ENCODE results near the gene TMED1. TPM values are rescaled to one million over a fixed set of nuclear protein-coding genes. Genes with fewer than 3 reads are reported as not detected.

The TMED1 gene
- total RNA-seq, 4 donors from 2014 or later, result 8.9 to 26.2 (median 20.4) TPM

DNA sequence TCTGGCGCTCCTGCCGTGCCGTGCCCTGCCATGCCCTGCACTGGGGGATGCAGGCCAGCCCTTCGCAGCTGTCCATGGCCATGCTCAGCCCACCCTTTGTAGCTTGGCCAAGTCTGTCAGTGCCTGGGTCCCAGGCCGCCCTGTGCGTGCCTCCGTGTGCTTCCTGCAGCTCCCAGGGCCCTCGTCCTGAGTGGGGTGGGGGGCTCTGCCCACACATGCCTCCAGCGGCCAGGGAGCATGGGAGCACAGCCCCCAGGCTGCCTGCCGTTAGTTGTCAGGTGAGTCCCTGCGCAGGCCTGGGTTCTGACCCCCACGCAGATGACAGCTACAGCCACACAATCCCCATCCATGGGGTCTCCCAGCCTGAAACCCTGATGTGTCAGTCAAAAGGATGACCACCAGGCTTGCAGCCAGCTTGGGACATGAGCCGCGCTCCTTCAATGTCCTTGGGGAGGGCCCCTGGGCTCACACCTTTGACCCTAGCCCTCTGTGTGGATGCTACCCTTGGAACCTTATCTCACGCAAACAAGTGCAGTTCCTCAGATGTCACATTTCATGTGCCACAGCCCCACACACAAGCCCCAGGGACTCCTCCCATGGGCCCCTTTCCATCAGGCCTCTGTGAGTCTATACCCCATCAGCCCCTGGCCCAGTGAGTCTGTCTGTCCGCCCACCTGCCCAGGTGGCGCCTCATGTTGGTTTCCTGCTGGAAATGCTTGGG, 24.5 kb downstream of the TMED1 start:
- TF ChIP-seq, protein P1, sequence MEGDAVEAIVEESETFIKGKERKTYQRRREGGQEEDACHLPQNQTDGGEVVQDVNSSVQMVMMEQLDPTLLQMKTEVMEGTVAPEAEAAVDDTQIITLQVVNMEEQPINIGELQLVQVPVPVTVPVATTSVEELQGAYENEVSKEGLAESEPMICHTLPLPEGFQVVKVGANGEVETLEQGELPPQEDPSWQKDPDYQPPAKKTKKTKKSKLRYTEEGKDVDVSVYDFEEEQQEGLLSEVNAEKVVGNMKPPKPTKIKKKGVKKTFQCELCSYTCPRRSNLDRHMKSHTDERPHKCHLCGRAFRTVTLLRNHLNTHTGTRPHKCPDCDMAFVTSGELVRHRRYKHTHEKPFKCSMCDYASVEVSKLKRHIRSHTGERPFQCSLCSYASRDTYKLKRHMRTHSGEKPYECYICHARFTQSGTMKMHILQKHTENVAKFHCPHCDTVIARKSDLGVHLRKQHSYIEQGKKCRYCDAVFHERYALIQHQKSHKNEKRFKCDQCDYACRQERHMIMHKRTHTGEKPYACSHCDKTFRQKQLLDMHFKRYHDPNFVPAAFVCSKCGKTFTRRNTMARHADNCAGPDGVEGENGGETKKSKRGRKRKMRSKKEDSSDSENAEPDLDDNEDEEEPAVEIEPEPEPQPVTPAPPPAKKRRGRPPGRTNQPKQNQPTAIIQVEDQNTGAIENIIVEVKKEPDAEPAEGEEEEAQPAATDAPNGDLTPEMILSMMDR (IDR thresholded peaks at IDR 0.05), result no peak
- TF ChIP-seq EP300 (IDR thresholded peaks at IDR 0.05) (no peak), POLR2AphosphoS5 (IDR thresholded peaks at IDR 0.05) (no peak), POLR2A (IDR thresholded peaks at IDR 0.05) (no peak)

DNA sequence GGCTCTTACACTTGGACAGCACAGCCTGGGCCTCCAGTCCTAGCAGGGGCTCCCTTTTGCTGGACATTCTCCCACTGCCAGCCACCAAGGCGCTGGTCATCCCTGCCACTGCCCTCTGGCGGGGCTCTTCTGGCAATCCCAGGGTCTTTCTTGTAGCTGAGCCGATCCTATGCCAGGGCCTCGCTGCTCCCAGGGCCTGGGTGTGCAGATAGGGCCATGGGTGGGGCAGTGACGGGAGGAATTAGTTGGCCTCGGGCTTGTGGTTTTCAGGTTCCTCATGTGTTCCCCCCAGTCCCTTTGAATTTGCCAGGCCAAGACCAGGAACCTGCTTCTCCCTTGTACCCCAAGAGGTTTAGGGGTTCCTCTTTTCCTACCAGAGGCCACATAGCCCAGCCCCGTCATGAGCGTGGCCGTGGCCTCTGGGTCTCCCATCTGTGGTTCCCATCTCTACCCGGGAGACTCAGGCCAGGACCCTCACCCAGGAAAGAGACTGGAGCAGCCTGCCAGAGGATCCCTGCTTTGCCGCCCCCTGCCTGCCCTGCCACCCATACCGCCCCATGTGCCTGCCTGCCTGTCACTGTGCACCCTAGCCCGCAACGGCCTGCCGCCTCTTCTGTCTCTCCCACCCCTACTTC, 26.2 kb downstream of the TMED1 start:
- Histone ChIP-seq H3K4me3 (no peak overlapping the region), H3K36me3 (peaks cover 85% of the 10 kb centered on the region), H3K27ac (no peak overlapping the region), H3K9me3 (no peaks in the 10 kb centered on the region), H3K4me1 (peaks cover 4% of the 10 kb centered on the region), H3K27me3 (no peaks in the 10 kb centered on the region)
- WGBS, result 74% methylated on average over 9 of the region's 15 CpGs
- TF ChIP-seq, protein P1 (IDR thresholded peaks at IDR 0.05), result no peak
- no peak for TF ChIP-seq POLR2AphosphoS5 (IDR thresholded peaks at IDR 0.05)
- TF ChIP-seq POLR2A (IDR thresholded peaks at IDR 0.05), result no peak
- no peak for TF ChIP-seq EP300 (IDR thresholded peaks at IDR 0.05)
- no peak for DNase-seq (ENCODE audit: low spot score in 2 of 2)

More for the DNA sequence above, 24.5 kb downstream of the TMED1 start:
- H3K27me3 ChIP-seq, result no peaks in the 10 kb centered on the region
- WGBS, result 100% methylated on average over 3 of the region's 17 CpGs
- H3K27ac ChIP-seq, result no peak overlapping the region
- H3K9me3 ChIP-seq, result no peaks in the 10 kb centered on the region
- peaks cover 11% of the 10 kb centered on the region for H3K4me1 ChIP-seq
- H3K36me3 ChIP-seq, result peaks cover 85% of the 10 kb centered on the region
- no peak for DNase-seq (ENCODE audit: low spot score in 2 of 2)
- H3K4me3 ChIP-seq, result no peak overlapping the region

DNA sequence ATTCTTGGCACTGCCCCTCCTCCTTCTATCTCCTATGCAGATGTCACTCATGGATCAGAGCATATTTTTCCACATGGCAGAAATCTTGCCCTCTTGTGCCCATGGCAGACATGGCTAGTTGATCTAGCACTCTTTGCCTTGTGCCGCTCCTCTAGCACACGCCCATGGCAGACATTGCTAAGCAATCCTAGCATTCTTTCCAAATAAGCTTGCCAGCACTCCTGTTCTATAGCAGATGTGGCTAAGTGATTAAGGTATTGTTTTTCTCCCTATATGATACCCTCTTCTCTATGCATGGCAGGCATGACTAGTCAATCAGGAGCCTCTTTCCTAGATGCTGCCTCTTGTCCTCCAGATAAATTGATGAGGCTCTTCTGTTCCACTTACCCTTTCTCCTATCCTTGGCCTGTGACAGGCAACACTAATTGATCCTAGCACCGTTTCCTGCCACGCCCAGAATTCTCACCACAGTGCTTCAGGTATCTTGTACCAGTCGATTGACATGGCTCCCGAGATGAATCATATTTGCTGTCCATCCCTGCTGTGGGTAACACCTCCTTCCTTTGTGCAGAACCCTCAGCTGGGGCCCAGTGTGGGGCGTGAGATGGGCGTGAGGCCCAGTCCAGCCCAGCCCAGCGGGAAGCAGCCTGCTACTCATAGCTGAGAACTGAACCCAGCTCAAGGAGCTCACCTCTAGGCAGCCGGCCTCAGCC, 26.9 kb downstream of the TMED1 start:
- no peaks in the 10 kb centered on the region for H3K27me3 ChIP-seq
- H3K36me3 ChIP-seq, result peaks cover 85% of the 10 kb centered on the region
- no peak overlapping the region for H3K27ac ChIP-seq
- WGBS, result 56% methylated on average over 7 of the region's 10 CpGs
- H3K4me1 ChIP-seq, result peaks cover 4% of the 10 kb centered on the region
- no peak for DNase-seq (ENCODE audit: low spot score in 2 of 2)
- TF ChIP-seq POLR2A (IDR thresholded peaks at IDR 0.05), result no peak
- no peak for TF ChIP-seq EP300 (IDR thresholded peaks at IDR 0.05)
- TF ChIP-seq POLR2AphosphoS5 (IDR thresholded peaks at IDR 0.05), result no peak
- TF ChIP-seq, protein P1 (IDR thresholded peaks at IDR 0.05), result no peak
- no peaks in the 10 kb centered on the region for H3K9me3 ChIP-seq
- no peak overlapping the region for H3K4me3 ChIP-seq

DNA sequence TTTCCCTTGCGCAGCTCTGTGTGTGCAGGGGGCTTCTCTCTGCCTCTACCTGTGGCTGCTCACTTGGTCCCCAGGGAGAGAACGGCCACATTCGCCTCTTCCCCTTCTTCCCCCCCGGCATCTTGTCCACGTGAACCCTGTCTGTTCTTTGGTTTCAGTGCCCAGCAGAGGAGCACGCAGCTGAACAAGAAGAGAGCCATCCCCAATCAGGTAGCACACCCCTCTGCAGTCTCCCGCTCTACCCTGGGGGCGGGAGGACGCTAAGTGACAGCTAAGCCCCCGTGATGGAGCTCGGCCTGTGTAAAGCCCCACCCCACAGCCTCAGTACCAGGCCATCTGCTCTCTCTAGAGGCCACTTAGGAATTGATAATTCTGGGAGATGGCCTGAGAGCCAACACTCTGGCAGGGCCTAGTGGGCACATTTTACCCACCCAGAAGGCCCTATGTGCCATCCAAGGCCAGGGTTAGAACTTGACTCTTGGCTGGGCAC, 30.2 kb downstream of the TMED1 start:
- WGBS, result 91% methylated on average over 11 of the region's 11 CpGs
- no peak for DNase-seq (ENCODE audit: low spot score in 2 of 2)
- no peak overlapping the region for H3K27ac ChIP-seq
- H3K36me3 ChIP-seq, result peaks cover 83% of the 10 kb centered on the region
- H3K9me3 ChIP-seq, result no peaks in the 10 kb centered on the region
- no peaks in the 10 kb centered on the region for H3K4me1 ChIP-seq
- no peak overlapping the region for H3K4me3 ChIP-seq
- TF ChIP-seq POLR2AphosphoS5 (IDR thresholded peaks at IDR 0.05) (no peak), POLR2A (IDR thresholded peaks at IDR 0.05) (no peak), EP300 (IDR thresholded peaks at IDR 0.05) (no peak)
- TF ChIP-seq, protein P1 (IDR thresholded peaks at IDR 0.05), result no peak
- H3K27me3 ChIP-seq, result no peaks in the 10 kb centered on the region
